SH-SY5Y (cell line): ENCODE measurements around the gene SSBP2.

ENCODE experiments used
- GATA2 ChIP-seq: IDR thresholded peaks from 2 replicates; pipeline ENCODE4 v1.6.1; 2011; ENCODE audit warnings: mild to moderate bottlenecking, low read depth, low read length
- GATA3 ChIP-seq: IDR thresholded peaks from 2 replicates; pipeline ENCODE4 v1.6.1; 2011; ENCODE audit warnings: low read depth, mild to moderate bottlenecking, low read length, moderate library complexity

DNA sequence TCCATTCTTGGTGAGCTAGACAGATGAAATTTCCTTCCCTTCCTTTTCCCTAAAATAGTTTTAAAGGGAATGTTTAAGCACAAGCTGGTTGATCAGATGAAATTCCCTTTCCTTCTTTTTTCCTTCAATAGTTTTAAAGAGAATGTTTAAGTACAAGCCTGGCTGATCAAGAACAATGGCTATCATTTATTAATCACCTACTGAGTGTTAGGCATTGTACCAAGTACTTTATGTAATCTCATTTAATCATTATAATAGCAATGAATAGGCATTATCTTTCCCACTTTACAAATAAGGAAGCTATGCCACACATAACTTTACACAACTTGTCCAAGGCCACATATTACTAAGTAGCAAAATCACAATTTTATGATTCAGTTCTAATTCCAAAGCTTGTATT, 205.0 kb downstream of the SSBP2 start:
- TF ChIP-seq GATA3 (no peak), GATA2 (no peak)
